PC-3 (cell line): ENCODE results near the gene EDDM3A. TPM values are rescaled to one million over a fixed set of nuclear protein-coding genes. Genes with fewer than 3 reads are reported as not detected.
A peak's percentile ranks its signal among the peaks of the same experiment; 100 is the strongest.
"Not testable (repeated sequence)": the region's sequence is repeated elsewhere in the genome, so short reads cannot be mapped to it uniquely, and the experiment has no call there.

Source experiments
- ATAC-seq: fragments of 200-7000 bp; cut with Tn5 transposase; 2 replicates; pipeline ENCODE4 v1.9.1; 2020; ENCODE audit warnings: mild to moderate bottlenecking, moderate library complexity
- BruUV-seq: library from RNA; stranded (reverse); fragments of 400-500 nt; replicated peaks from 2 replicates; lab custom pipeline; 2021; lab: Mats Ljungman, UMichigan
- CTCF ChIA-PET: fragments of 300-600 bp; sonication (Branson Sonifier 250); formaldehyde crosslinking; loops from one replicate; lab custom pipeline; 2022; ENCODE audit warnings: antibody characterized with exemption; lab: Charles Lee
- POLR2A ChIA-PET: fragments of 300-600 bp; sonication (Branson Sonifier 250); formaldehyde crosslinking; loops from one replicate; lab custom pipeline; 2022; ENCODE audit warnings: antibody characterized with exemption; ENCODE audit not compliant: unreplicated experiment; lab: Charles Lee
- DNase-seq: peaks from one replicate; pipeline ENCODE4 v3.0.0-alpha.2; 2015
- H2AFZ ChIP-seq: fragments of 300-600 bp; sonication (generic); 2 replicates; pipeline ENCODE4 v1.6.0; 2016; ENCODE audit warnings: antibody characterized with exemption, low read length
- H3F3A ChIP-seq: fragments of 300-600 bp; sonication (generic); one replicate; pipeline ENCODE4 v1.6.0; 2017; ENCODE audit warnings: antibody characterized with exemption, low read length, control low read depth, mild to moderate bottlenecking; ENCODE audit not compliant: unreplicated experiment
- H3K27ac ChIP-seq: fragments of 300-600 bp; sonication (generic); 2 replicates; pipeline ENCODE4 v1.5.1; 2016; ENCODE audit warnings: mild to moderate bottlenecking, low read length
- H3K27me3 ChIP-seq: fragments of 300-600 bp; sonication (generic); 2 replicates; pipeline ENCODE4 v1.6.1; 2016; ENCODE audit warnings: low read length, mixed read lengths
- H3K36me3 ChIP-seq: fragments of 300-600 bp; sonication (generic); 2 replicates; pipeline ENCODE4 v1.6.1; 2016; ENCODE audit warnings: low read depth, mixed run types, low read length, mixed read lengths
- H3K4me1 ChIP-seq: fragments of 300-600 bp; sonication (generic); 2 replicates; pipeline ENCODE4 v1.5.1; 2016; ENCODE audit warnings: low read length; ENCODE audit not compliant: insufficient read depth
- H3K4me2 ChIP-seq: fragments of 300-600 bp; sonication (generic); 2 replicates; pipeline ENCODE4 v1.6.0; 2016; ENCODE audit warnings: low read length
- H3K4me3 ChIP-seq: fragments of 300-600 bp; sonication (generic); 2 replicates; pipeline ENCODE4 v1.5.1; 2016; ENCODE audit warnings: mild to moderate bottlenecking, low read length, mixed read lengths
- H3K79me2 ChIP-seq: fragments of 300-600 bp; sonication (generic); 2 replicates; pipeline ENCODE4 v1.6.1; 2017; ENCODE audit warnings: low read length, mixed read lengths
- H3K9ac ChIP-seq: fragments of 300-600 bp; sonication (generic); 2 replicates; pipeline ENCODE4 v1.6.0; 2016; ENCODE audit warnings: mild to moderate bottlenecking, low read length
- H3K9me2 ChIP-seq: fragments of 300-600 bp; sonication (generic); replicated peaks from 2 replicates; pipeline ENCODE4 v1.6.1; 2016; ENCODE audit warnings: mixed run types, low read length, mixed read lengths
- H3K9me3 ChIP-seq: fragments of 300-600 bp; sonication (generic); 2 replicates; pipeline ENCODE4 v1.6.1; 2016; ENCODE audit warnings: low read length, mixed read lengths
- H4K20me1 ChIP-seq: fragments of 300-600 bp; sonication (generic); 2 replicates; pipeline ENCODE4 v1.6.1; 2016; ENCODE audit warnings: low read length, mixed read lengths
- EZH2 ChIP-seq: fragments of 300-600 bp; sonication (generic); IDR thresholded peaks from one replicate; pipeline ENCODE4 v1.6.1; 2017; ENCODE audit warnings: antibody characterized with exemption, mild to moderate bottlenecking, low read length; ENCODE audit not compliant: unreplicated experiment
- EZH2phosphoT487 ChIP-seq: fragments of 300-600 bp; sonication (generic); IDR thresholded peaks from 2 replicates; pipeline ENCODE4 v1.6.1; 2018; ENCODE audit warnings: mild to moderate bottlenecking, antibody characterized with exemption, low read length, borderline replicate concordance
- intact Hi-C: fragments of 100-400 bp; cut with micrococcal nuclease; formaldehyde crosslinking; loops from 2 replicates; pipeline ENCODE4 v1.9.0; 2023
- total RNA-seq: library from RNA; depleted of rRNA; stranded (reverse); fragments of >200 nt; gene quantifications from 2 replicates; pipeline ENCODE4 v1.2.3, GENCODE V29; 2014
- TF ChIP-seq, protein P1 (sequence below): fragments of 300-600 bp; sonication (generic); conservative IDR thresholded peaks from 2 replicates; pipeline ENCODE4 v1.5.1; 2017; ENCODE audit warnings: antibody characterized with exemption, low read depth, mild to moderate bottlenecking, low read length

EDDM3A gene
- total RNA-seq, 1 experiment from 2014 or later, result not detected

GRCh38 chr14:20699931-20700330 lies 45.8 kb upstream of the EDDM3A start:
- no peak overlapping the region for H3K4me3 ChIP-seq
- ChIA-PET POLR2A (no interaction called here), CTCF (interaction anchor here (0.5 to 0.9 kb wide), 2 partner anchors 9 to 167 kb away, joined by 3 to 5 read pairs; no protein-coding TSS in a partner anchor)
- H3K4me1 ChIP-seq, result peaks cover 7% of the 10 kb centered on the region
- TSS peak; percentile 59 for BruUV-seq
- peaks cover 3% of the 10 kb centered on the region; the same call in 1 of the 2 replicates for H3K27me3 ChIP-seq
- no peak overlapping the region for H3K27ac ChIP-seq
- no peak for DNase-seq
- H3K36me3 ChIP-seq, result no peaks in the 10 kb centered on the region
- no peaks in the 10 kb centered on the region for H3K9me3 ChIP-seq
- no peak overlapping the region for H3K4me2 ChIP-seq
- H3K79me2 ChIP-seq, result no peaks in the 10 kb centered on the region
- no peaks in the 10 kb centered on the region for H4K20me1 ChIP-seq
- no peak for ATAC-seq
- intact Hi-C loops, result loop anchor here (5.0 kb wide), 1 partner anchor 342 kb away; the partner anchor contains the start of gene RNASE7
- no peak overlapping the region for H3K9ac ChIP-seq
- H3F3A ChIP-seq, result no peaks in the 10 kb centered on the region
- H3K9me2 ChIP-seq, result no peaks in the 10 kb centered on the region
- TF ChIP-seq EZH2 (no peak), EZH2phosphoT487 (no peak)
- TF ChIP-seq, protein P1, sequence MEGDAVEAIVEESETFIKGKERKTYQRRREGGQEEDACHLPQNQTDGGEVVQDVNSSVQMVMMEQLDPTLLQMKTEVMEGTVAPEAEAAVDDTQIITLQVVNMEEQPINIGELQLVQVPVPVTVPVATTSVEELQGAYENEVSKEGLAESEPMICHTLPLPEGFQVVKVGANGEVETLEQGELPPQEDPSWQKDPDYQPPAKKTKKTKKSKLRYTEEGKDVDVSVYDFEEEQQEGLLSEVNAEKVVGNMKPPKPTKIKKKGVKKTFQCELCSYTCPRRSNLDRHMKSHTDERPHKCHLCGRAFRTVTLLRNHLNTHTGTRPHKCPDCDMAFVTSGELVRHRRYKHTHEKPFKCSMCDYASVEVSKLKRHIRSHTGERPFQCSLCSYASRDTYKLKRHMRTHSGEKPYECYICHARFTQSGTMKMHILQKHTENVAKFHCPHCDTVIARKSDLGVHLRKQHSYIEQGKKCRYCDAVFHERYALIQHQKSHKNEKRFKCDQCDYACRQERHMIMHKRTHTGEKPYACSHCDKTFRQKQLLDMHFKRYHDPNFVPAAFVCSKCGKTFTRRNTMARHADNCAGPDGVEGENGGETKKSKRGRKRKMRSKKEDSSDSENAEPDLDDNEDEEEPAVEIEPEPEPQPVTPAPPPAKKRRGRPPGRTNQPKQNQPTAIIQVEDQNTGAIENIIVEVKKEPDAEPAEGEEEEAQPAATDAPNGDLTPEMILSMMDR, result no peak
- no peak overlapping the region for H2AFZ ChIP-seq

- BruUV-seq, H3K27me3 ChIP-seq, H3K27ac ChIP-seq, ATAC-seq, H3K4me3 ChIP-seq, H3K79me2 ChIP-seq, H2AFZ ChIP-seq, H3K9ac ChIP-seq, H4K20me1 ChIP-seq, POLR2A ChIA-PET, H3K9me3 ChIP-seq, H3F3A ChIP-seq, DNase-seq, H3K9me2 ChIP-seq, H3K4me2 ChIP-seq, H3K36me3 ChIP-seq, intact Hi-C loops, H3K4me1 ChIP-seq, CTCF ChIA-PET: not testable (repeated sequence)
These were observed 44.7 kb upstream of the EDDM3A start for GRCh38 chr14:20700965-20701364.

DNA sequence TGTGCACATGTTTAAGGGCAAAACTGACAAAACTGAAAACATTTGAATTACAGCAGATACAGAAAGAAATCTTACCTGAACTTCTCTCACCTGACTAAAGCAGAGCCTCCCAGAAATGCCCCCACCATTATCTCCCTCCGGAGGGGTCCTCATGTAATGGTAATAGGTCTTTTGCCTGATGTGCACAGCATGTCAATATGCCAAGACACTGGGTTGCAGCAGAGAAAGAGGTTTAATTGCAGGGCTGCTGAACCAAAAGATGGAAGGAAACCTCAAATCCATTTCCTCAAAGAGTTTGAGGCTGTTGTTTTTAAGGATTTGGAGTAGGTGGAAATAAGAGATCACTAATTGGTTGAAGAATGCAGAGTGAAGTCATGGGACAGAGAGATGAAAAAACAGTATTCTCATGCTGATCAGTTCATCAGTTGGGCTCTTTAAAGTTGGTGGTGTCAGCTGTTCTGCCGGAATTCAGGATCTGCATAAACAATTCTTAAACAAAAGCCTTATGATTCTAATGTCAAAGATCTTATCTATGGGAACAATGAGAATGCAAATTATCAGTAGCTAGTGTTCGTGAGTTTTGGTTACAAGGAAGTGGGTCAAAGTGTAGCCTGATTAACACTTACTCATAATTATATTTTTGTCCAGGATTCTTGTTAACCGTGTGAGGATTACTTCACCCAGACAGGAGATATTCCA lies 38.9 kb upstream of the EDDM3A start:
- POLR2A ChIA-PET, result no interaction called here
- BruUV-seq, result no TSS peak

More for the DNA sequence above, 38.9 kb upstream of the EDDM3A start:
- CTCF ChIA-PET, result no interaction called here
- Histone ChIP-seq H3K9me3 (no peaks in the 10 kb centered on the region), H3K4me1 (no peaks in the 10 kb centered on the region; the same call in 1 of the 2 replicates), H3K4me3 (no peak overlapping the region), H4K20me1 (no peaks in the 10 kb centered on the region), H3K27ac (peak overlapping the region; percentile 29; the same call in 1 of the 2 replicates), H3K79me2 (no peaks in the 10 kb centered on the region), H3K9ac (no peak overlapping the region), H3K27me3 (peaks cover 21% of the 10 kb centered on the region; the same call in 1 of the 2 replicates), H2AFZ (no peak overlapping the region), H3K4me2 (no peak overlapping the region), H3K9me2 (no peaks in the 10 kb centered on the region), H3F3A (no peaks in the 10 kb centered on the region), H3K36me3 (no peaks in the 10 kb centered on the region)
- DNase-seq (no peak), ATAC-seq (no peak)
- intact Hi-C loops, result no loop called here
- TF ChIP-seq EZH2 (no peak), EZH2phosphoT487 (no peak)
- TF ChIP-seq, protein P1, result no peak
